Subcutaneous adipose tissue (tissue), 4 donors: ENCODE measurements around the gene CSTB. TPM values are rescaled to one million over a fixed set of nuclear protein-coding genes. Genes with fewer than 3 reads are reported as not detected.

Source experiments
- total RNA-seq, 4 donors: library from RNA; depleted of rRNA; stranded (reverse); fragments of >200 nt; gene quantifications; one replicate each; pipeline ENCODE4 v1.1.0, GENCODE V29; 2016
- TF ChIP-seq, protein P1 (sequence below): fragments of 450-650 bp; IDR thresholded peaks from one replicate; pipeline ENCODE4 v1.5.1; 2016; ENCODE audit warnings: low read depth, mild to moderate bottlenecking, control low read depth, antibody characterized with exemption, moderate library complexity

Gene CSTB
- total RNA-seq, 4 donors from 2014 or later, result 14.5 to 61.4 (median 34.9) TPM

DNA sequence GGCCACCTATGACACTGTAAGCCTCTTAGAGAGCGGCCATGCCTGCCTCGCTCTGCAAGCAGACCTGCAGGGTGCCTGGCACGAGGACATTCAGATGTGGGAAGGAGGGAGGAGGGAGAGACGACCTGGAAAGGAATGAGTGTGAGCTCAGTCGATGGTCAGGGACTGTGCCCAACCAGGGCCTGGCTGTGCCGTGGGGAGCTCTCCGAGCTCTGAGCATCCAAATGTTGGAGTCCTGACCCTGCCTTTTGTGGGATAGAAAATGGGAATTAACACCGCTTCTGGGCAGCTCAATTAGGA lies 7.3 kb downstream of the CSTB start:
- TF ChIP-seq, protein P1, sequence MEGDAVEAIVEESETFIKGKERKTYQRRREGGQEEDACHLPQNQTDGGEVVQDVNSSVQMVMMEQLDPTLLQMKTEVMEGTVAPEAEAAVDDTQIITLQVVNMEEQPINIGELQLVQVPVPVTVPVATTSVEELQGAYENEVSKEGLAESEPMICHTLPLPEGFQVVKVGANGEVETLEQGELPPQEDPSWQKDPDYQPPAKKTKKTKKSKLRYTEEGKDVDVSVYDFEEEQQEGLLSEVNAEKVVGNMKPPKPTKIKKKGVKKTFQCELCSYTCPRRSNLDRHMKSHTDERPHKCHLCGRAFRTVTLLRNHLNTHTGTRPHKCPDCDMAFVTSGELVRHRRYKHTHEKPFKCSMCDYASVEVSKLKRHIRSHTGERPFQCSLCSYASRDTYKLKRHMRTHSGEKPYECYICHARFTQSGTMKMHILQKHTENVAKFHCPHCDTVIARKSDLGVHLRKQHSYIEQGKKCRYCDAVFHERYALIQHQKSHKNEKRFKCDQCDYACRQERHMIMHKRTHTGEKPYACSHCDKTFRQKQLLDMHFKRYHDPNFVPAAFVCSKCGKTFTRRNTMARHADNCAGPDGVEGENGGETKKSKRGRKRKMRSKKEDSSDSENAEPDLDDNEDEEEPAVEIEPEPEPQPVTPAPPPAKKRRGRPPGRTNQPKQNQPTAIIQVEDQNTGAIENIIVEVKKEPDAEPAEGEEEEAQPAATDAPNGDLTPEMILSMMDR, result no peak

DNA sequence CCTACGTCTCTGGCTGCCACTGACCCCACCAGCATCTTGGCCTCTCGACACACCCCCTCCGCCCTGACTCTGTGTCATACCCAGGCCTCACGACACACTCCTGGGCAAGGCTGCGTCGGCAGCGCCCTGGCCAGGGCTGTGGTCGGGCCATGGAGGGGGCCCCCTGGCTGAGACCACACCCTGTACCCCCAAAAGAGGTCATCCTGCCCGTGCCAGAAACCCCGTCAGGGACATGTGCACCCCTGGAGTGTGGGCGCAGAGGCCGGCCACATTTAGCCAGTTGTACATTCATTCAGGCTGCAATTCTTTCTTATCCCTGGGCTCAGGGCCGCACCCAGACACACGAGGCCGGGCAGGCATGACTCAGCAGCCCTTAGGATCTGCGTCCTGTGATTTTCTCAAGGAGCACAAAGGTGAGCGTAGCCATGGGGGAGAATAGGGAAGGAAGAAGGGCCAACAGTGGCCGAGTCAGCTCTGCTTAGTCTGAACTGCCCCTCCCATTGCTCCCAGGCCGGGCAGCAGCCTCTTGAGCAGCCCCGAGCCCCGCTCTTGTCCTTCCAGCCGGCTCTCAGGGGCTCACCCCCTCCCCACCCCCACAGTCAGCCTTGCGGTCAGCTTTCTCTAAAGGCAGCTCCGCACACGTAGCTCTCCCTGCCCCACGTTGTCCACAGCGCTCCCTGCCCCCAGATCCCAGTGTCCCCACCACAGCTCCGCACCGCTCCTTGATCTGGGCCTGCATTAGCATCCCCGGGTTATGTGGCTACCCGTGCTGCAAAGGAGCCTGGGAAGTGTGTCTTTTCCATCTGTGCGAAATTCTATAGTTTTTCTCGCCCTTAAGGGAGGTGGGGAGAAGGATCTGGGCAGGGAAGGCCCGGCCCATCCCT lies 7.9 kb downstream of the CSTB start:
- TF ChIP-seq, protein P1, result no peak

DNA sequence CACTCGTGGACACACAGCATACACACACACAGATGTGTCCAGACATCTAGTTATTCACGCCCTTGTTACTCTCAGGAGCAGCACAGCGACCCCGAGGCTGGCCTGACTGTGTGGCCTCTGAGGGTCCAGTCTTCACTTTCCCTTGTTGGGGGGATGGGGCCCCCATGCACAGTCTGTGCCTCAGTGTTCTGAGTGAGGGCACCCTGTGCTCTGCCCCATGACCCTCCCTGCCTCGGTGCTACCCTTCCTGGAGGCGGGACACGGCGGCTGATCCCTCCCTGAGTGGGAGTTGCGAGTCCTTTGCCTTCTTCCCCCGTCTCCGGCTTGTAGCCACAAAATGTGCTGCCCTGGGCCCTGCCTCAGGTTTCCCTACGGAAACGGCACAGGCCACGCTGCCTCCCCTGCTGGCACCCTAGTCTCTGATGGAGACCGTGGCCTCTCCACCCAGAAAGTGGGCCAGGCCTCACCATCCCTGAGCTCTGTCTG lies 8.6 kb downstream of the CSTB start:
- TF ChIP-seq, protein P1, result no peak

DNA sequence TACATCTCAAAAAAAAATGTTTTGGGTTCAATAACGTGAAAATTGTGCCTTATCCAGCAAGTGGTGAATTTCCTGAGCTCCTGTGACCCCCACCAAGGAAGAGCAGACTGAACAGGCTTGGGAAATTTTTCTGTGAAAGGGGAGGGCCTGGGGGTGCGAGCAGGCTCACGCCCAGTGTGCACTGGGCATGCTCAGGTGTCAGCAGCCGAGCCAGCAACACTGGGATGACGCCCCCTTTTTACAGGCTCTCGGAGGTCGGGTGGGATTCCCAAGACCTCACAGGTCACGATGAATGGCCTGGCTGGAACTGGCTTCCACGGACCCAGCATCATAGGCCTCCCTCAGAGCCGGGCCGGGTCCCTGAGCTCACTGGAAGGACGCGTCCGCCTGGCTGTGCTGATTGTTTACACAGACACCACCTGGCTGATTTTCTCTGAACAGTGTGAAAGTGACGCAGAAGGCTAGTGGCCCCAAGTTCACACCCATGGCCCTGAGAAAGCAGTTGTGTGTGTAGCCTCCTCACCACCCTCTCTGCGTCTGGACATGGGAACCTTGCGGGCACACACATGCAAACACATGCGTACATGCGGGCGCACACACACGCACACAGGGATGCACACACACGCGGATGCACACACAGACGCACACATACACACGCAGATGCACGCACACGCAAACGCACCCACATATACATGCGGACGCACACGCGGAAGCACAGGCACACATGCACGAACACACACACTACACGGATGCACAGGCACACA lies 9.2 kb downstream of the CSTB start:
- TF ChIP-seq, protein P1, result no peak

DNA sequence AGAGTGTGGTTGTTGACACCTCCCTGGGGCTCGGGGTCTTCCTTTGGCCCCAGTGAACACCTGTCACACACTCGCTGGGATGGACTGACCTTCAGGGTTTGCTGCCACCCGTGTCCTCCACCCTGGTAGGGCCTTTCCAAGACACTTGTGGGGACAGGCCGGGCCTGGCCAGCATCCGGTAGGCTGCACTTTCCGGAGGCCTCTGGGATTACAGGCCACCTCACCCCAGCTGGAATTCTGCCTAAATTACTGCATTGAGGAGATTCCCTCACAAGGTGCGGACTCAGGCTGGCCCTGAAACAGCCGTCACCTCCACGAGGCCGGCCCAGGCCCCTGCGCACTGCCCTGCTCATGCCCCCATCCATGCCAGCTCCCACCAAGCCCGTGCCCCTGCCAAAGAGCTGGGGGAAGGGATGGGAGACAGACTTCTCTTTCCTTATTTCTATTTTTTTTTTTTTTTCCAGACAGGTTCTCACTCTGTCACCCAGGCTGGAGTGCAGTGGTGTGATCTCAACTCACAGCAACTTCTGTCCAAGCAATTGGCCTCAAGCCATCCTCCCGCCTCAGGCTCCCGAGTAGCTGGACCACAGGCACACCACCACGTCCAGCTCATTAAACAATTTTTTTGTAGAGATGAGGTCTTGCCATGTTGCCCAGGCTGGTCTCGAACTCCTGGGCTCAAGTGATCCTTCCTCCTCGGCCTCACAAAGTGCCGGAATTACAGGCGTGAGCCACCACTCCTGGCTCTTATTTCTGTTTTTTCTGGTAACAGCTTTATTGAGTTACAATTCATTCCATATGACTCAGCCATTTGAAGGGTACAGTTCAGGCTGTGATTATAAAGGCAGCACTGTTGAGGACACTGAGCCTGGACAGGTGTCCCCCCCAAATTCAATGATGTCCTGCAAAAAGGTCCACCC lies 11.3 kb downstream of the CSTB start:
- TF ChIP-seq, protein P1, result no peak

DNA sequence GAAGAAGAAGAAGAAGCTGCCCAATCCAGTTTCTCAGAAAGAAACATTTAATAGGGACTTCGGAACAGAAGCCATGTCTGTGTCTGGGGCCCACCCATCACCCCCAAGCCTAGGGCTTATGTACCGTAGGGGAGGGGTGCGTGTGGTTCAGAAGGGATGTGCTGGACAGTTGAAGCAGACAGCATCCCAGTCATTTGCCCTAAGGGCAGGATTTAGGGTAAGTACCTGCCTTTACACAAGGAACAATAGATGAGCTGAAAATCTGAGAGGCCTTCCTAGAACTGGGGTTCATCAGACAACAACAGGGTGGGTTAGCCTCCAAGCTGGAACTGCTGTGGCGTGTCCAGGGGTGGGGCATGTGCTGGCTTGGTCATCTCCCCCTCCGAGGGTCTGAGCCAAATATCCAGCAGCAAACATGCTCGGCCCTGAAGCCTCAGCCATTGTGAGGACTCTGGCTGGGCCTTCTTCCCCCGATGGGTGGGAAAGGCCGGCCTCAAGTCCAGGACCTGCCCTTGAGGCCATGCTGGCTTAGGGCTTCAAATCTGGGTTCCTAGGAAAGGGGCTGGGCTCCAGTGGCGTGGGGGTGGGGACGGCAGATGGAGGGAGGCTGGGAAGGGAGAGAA lies 12.1 kb downstream of the CSTB start:
- TF ChIP-seq, protein P1, result no peak
